ENCODE data around the gene MCM7. TPM values are rescaled to one million over a fixed set of nuclear protein-coding genes. Genes with fewer than 3 reads are reported as not detected.

MCM7 gene
- total RNA-seq, 2 donors from 2014 or later, result 219 to 242 TPM

DNA sequence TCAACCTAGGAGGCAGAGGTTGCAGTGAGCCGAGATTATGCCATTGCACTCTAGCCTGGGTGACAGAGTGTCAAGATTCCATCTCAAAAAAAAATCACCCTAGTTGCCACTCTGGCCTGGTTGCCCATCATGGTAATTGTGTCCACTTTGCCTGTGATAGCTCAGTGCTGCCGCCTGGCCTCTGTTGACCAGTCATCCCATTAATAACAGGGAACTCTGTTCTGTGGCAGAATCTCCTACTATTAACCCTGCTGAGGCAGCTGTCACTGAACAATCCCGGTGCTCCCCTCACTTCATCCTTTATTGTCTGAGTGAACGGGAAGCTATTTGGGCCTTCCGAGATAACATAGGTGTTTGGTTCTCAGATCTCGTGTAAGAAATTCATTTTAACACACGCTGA is 34.2 kb downstream of the MCM7 start:
- peaks cover 79% of the 10 kb centered on the region for H3K36me3 ChIP-seq (ENCODE audit: control insufficient read depth, insufficient read depth, low read length)
- H3K27me3 ChIP-seq (ENCODE audit: control insufficient read depth, insufficient read depth, low read length, poor library complexity, severe bottlenecking), result no peaks in the 10 kb centered on the region
- no peak overlapping the region for H3K4me3 ChIP-seq (ENCODE audit: low read length)
- TF ChIP-seq, protein P1, sequence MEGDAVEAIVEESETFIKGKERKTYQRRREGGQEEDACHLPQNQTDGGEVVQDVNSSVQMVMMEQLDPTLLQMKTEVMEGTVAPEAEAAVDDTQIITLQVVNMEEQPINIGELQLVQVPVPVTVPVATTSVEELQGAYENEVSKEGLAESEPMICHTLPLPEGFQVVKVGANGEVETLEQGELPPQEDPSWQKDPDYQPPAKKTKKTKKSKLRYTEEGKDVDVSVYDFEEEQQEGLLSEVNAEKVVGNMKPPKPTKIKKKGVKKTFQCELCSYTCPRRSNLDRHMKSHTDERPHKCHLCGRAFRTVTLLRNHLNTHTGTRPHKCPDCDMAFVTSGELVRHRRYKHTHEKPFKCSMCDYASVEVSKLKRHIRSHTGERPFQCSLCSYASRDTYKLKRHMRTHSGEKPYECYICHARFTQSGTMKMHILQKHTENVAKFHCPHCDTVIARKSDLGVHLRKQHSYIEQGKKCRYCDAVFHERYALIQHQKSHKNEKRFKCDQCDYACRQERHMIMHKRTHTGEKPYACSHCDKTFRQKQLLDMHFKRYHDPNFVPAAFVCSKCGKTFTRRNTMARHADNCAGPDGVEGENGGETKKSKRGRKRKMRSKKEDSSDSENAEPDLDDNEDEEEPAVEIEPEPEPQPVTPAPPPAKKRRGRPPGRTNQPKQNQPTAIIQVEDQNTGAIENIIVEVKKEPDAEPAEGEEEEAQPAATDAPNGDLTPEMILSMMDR (conservative IDR thresholded peaks at IDR 0.05), result no peak
- no peak for DNase-seq
- H3K27ac ChIP-seq (ENCODE audit: low read depth, low read length), result no peak overlapping the region
- peaks cover 89% of the 10 kb centered on the region for H3K36me3 Mint-ChIP-seq (ENCODE audit: low read depth)
- H3K9ac ChIP-seq (ENCODE audit: extremely low read depth, low read length, poor library complexity, severe bottlenecking), result no peak overlapping the region
- H3K9me3 ChIP-seq (ENCODE audit: control insufficient read depth, low read length), result peaks cover 30% of the 10 kb centered on the region
- no peaks in the 10 kb centered on the region for H3K4me1 Mint-ChIP-seq
- no peak overlapping the region for H3K4me3 Mint-ChIP-seq
- WGBS, 2 experiments (ENCODE audit: insufficient coverage in 1 of 2, insufficient read length in 1 of 2), result 91 to 94% methylated on average over 7 of the region's 7 CpGs
- H3K27ac Mint-ChIP-seq, result no peak overlapping the region
- no peaks in the 10 kb centered on the region for H3K4me1 ChIP-seq (ENCODE audit: control insufficient read depth, insufficient read depth, low read length)
- H3K27me3 Mint-ChIP-seq (ENCODE audit: insufficient read depth), result no peaks in the 10 kb centered on the region
- H3K9me3 Mint-ChIP-seq, result peaks cover 55% of the 10 kb centered on the region

DNA sequence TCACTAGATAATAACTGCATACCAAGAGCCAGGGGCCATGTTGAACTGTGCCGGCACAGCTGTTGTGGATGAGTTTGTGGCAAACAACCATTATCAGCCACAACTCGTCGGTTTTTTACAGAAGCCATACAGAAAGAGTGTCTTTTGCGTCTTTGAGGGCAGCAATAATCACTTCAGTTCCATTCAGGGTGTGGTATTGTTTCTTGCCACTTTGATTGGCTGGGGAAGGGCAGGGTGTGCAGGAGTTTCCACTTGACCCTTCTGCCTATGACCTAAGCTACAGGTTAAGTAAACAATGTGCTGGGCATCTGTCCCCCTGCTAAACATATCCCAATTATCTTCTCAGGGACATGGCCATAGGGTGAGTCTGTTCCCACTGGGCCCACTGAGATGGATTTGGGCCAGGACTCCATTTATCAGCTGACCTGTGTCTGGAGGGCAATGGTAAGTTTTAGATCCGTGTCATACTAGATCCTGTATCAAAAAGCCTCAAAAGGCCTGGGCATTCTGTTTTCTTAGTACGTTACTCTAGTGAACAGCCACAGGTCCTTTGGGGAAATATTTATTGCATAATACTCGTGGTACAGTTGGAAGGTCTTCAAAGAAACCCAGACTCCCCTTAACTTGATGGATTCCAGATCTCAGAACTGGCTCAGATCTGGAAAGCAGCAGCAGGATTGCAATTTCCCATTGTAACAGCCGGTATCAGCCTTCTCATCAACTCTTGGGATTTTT is 35.6 kb downstream of the MCM7 start:
- peaks cover 89% of the 10 kb centered on the region for H3K36me3 Mint-ChIP-seq (ENCODE audit: low read depth)
- Histone ChIP-seq H3K9ac (ENCODE audit: extremely low read depth, low read length, poor library complexity, severe bottlenecking) (no peak overlapping the region), H3K9me3 (ENCODE audit: control insufficient read depth, low read length) (peaks cover 17% of the 10 kb centered on the region), H3K4me3 (ENCODE audit: low read length) (no peak overlapping the region), H3K27me3 (ENCODE audit: control insufficient read depth, insufficient read depth, low read length, poor library complexity, severe bottlenecking) (no peaks in the 10 kb centered on the region), H3K4me1 (ENCODE audit: control insufficient read depth, insufficient read depth, low read length) (no peaks in the 10 kb centered on the region), H3K36me3 (ENCODE audit: control insufficient read depth, insufficient read depth, low read length) (peaks cover 78% of the 10 kb centered on the region), H3K27ac (ENCODE audit: low read depth, low read length) (no peak overlapping the region)
- DNase-seq, result no peak
- 94 to 95% methylated on average over 7 to 8 of the region's 8 CpGs for WGBS, 2 experiments (ENCODE audit: insufficient coverage in 1 of 2, insufficient read length in 1 of 2)
- peaks cover 42% of the 10 kb centered on the region for H3K9me3 Mint-ChIP-seq
- no peak overlapping the region for H3K27ac Mint-ChIP-seq
- TF ChIP-seq, protein P1 (conservative IDR thresholded peaks at IDR 0.05), result no peak
- no peaks in the 10 kb centered on the region for H3K27me3 Mint-ChIP-seq (ENCODE audit: insufficient read depth)
- no peak overlapping the region for H3K4me3 Mint-ChIP-seq
- H3K4me1 Mint-ChIP-seq, result no peaks in the 10 kb centered on the region

DNA sequence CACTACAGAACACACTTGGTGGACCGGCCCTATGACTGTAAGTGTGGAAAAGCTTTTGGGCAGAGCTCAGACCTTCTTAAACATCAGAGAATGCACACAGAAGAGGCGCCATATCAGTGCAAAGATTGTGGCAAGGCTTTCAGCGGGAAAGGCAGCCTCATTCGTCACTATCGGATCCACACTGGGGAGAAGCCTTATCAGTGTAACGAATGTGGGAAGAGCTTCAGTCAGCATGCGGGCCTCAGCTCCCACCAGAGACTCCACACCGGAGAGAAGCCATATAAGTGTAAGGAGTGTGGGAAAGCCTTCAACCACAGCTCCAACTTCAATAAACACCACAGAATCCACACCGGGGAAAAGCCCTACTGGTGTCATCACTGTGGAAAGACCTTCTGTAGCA is 37.0 kb downstream of the MCM7 start:
- peaks cover 73% of the 10 kb centered on the region for H3K36me3 ChIP-seq (ENCODE audit: control insufficient read depth, insufficient read depth, low read length)
- Mint-ChIP-seq H3K27ac (no peak overlapping the region), H3K9me3 (peaks cover 27% of the 10 kb centered on the region), H3K4me3 (no peak overlapping the region), H3K27me3 (ENCODE audit: insufficient read depth) (no peaks in the 10 kb centered on the region), H3K4me1 (no peaks in the 10 kb centered on the region), H3K36me3 (ENCODE audit: low read depth) (peaks cover 86% of the 10 kb centered on the region)
- no peak overlapping the region for H3K4me3 ChIP-seq (ENCODE audit: low read length)
- no peak overlapping the region for H3K27ac ChIP-seq (ENCODE audit: low read depth, low read length)
- no peak overlapping the region for H3K9ac ChIP-seq (ENCODE audit: extremely low read depth, low read length, poor library complexity, severe bottlenecking)
- no peaks in the 10 kb centered on the region for H3K4me1 ChIP-seq (ENCODE audit: control insufficient read depth, insufficient read depth, low read length)
- peaks cover 2% of the 10 kb centered on the region for H3K9me3 ChIP-seq (ENCODE audit: control insufficient read depth, low read length)
- DNase-seq, result no peak
- TF ChIP-seq, protein P1 (conservative IDR thresholded peaks at IDR 0.05), result no peak
- WGBS, 2 experiments (ENCODE audit: insufficient coverage in 1 of 2, insufficient read length in 1 of 2), result 91 to 94% methylated on average over 6 to 9 of the region's 9 CpGs
- no peaks in the 10 kb centered on the region for H3K27me3 ChIP-seq (ENCODE audit: control insufficient read depth, insufficient read depth, low read length, poor library complexity, severe bottlenecking)
